A673 (cell line): ENCODE measurements around the gene NOL11.

Experiments used
- EZH2 ChIP-seq: fragments of 200-600 bp; sonication (generic); IDR thresholded peaks from 2 replicates; pipeline ENCODE4 v1.6.1; 2017; ENCODE audit warnings: borderline replicate concordance, low read depth, mild to moderate bottlenecking, mixed read lengths, antibody characterized with exemption, low read length; ENCODE audit not compliant: poor library complexity, severe bottlenecking
- TF ChIP-seq, protein P1 (sequence below): fragments of 300-800, 200-600 bp; sonication (generic); conservative IDR thresholded peaks from 2 replicates; pipeline ENCODE4 v1.5.1; 2017; ENCODE audit warnings: low read depth, mild to moderate bottlenecking, antibody characterized with exemption, low read length, moderate library complexity, mixed read lengths

DNA sequence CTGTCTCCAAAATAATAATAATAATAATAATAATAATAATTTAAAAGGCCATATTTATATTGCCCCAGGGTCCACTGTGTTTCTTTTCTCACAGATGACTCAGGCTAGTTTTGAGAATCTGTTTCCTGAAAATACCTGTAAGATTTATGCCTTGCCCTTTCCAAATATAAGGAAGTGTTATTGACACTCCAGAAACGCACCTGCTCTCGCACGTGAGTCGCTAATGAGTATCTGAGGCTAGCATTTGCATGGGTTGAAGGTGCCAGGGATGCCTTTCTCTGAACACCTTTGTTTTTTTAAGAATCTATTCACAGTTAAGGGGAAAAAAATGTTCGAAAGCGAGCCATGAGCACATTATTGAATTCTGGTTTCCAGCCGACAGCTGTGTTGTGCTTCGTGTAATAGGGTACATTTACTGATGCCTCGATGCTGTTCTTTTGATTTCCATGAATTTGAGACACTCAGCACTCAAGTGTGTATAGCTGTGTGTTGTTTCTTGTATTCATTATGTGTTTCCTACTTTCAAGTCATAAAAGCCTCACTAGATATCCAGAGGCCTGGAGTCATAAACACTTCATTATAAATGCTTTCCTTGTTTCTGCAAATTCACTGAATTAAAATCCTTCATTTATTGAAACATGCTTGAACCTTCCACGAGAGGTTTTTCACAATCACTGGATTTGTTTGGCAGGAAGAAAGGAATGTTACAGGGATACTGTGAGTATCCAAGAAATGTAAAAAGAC is 45.0 kb upstream of the NOL11 start:
- TF ChIP-seq, protein P1, sequence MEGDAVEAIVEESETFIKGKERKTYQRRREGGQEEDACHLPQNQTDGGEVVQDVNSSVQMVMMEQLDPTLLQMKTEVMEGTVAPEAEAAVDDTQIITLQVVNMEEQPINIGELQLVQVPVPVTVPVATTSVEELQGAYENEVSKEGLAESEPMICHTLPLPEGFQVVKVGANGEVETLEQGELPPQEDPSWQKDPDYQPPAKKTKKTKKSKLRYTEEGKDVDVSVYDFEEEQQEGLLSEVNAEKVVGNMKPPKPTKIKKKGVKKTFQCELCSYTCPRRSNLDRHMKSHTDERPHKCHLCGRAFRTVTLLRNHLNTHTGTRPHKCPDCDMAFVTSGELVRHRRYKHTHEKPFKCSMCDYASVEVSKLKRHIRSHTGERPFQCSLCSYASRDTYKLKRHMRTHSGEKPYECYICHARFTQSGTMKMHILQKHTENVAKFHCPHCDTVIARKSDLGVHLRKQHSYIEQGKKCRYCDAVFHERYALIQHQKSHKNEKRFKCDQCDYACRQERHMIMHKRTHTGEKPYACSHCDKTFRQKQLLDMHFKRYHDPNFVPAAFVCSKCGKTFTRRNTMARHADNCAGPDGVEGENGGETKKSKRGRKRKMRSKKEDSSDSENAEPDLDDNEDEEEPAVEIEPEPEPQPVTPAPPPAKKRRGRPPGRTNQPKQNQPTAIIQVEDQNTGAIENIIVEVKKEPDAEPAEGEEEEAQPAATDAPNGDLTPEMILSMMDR, result no peak
- TF ChIP-seq EZH2, result no peak
